ENCODE results near the gene VPS11.

Gene VPS11

GRCh38 chr11:119126675-119127268, 59.2 kb downstream of the VPS11 start:
- DNase-seq, result no peak

GRCh38 chr11:119130662-119131061, 63.0 kb downstream of the VPS11 start:
- no peak for DNase-seq

Data from GDM1 (cell line).